ENCODE results near the gene DR1. TPM values are rescaled to one million over a fixed set of nuclear protein-coding genes. Genes with fewer than 3 reads are reported as not detected.
"Not testable (repeated sequence)": the region's sequence is repeated elsewhere in the genome, so short reads cannot be mapped to it uniquely, and the experiment has no call there.

The DR1 gene
- total and polyA plus RNA-seq, 4 donors, result 32.6 to 61.9 (median 46.4) TPM

GRCh38 chr1:93362237-93362636 is 16.5 kb downstream of the DR1 start:
- Histone ChIP-seq H3K4me3 (ENCODE audit: low read depth, low read length) (no peak overlapping the region), H3K4me1 (ENCODE audit: control insufficient read depth, insufficient read depth, low read length) (no peaks in the 10 kb centered on the region), H3K36me3 (ENCODE audit: control insufficient read depth, insufficient read depth, low read length) (no peaks in the 10 kb centered on the region), H3K9me3 (ENCODE audit: control insufficient read depth, insufficient read depth, low read length) (no peaks in the 10 kb centered on the region), H3K27me3 (ENCODE audit: control insufficient read depth, insufficient read depth, low read length) (no peaks in the 10 kb centered on the region), H3K27ac (ENCODE audit: low read depth, low read length) (no peak overlapping the region)
- DNase-seq (ENCODE audit: low read depth in 4 of 6, low spot score in 6 of 6), result no peak
- WGBS (ENCODE audit: insufficient coverage), result no CpG with 5 or more reads among the region's 3 CpGs

- H3K36me3 ChIP-seq (ENCODE audit: control insufficient read depth, insufficient read depth, low read length), result peaks cover 5% of the 10 kb centered on the region
- no peaks in the 10 kb centered on the region for H3K27me3 ChIP-seq (ENCODE audit: control insufficient read depth, insufficient read depth, low read length)
- 100% methylated on average over 1 of the region's 2 CpGs for WGBS (ENCODE audit: insufficient coverage)
- H3K9me3 ChIP-seq (ENCODE audit: control insufficient read depth, insufficient read depth, low read length), result no peaks in the 10 kb centered on the region
- H3K4me1 ChIP-seq (ENCODE audit: control insufficient read depth, insufficient read depth, low read length), result no peaks in the 10 kb centered on the region
- DNase-seq (ENCODE audit: low read depth in 4 of 6, low spot score in 6 of 6), result no peak
- no peak overlapping the region for H3K27ac ChIP-seq (ENCODE audit: low read depth, low read length)
- H3K4me3 ChIP-seq (ENCODE audit: low read depth, low read length), result no peak overlapping the region
These were observed 20.1 kb downstream of the DR1 start for GRCh38 chr1:93365813-93366212.

- H3K9me3 ChIP-seq (ENCODE audit: control insufficient read depth, insufficient read depth, low read length), result no peaks in the 10 kb centered on the region
- no CpG with 5 or more reads among the region's 1 CpG for WGBS (ENCODE audit: insufficient coverage)
- no peaks in the 10 kb centered on the region for H3K27me3 ChIP-seq (ENCODE audit: control insufficient read depth, insufficient read depth, low read length)
- peaks cover 9% of the 10 kb centered on the region for H3K36me3 ChIP-seq (ENCODE audit: control insufficient read depth, insufficient read depth, low read length)
- H3K4me3 ChIP-seq (ENCODE audit: low read depth, low read length), result no peak overlapping the region
- H3K27ac ChIP-seq (ENCODE audit: low read depth, low read length), result no peak overlapping the region
- H3K4me1 ChIP-seq (ENCODE audit: control insufficient read depth, insufficient read depth, low read length), result no peaks in the 10 kb centered on the region
- no peak for DNase-seq (ENCODE audit: low read depth in 4 of 6, low spot score in 6 of 6)
These were observed 24.0 kb downstream of the DR1 start for GRCh38 chr1:93369734-93370133.

DNA sequence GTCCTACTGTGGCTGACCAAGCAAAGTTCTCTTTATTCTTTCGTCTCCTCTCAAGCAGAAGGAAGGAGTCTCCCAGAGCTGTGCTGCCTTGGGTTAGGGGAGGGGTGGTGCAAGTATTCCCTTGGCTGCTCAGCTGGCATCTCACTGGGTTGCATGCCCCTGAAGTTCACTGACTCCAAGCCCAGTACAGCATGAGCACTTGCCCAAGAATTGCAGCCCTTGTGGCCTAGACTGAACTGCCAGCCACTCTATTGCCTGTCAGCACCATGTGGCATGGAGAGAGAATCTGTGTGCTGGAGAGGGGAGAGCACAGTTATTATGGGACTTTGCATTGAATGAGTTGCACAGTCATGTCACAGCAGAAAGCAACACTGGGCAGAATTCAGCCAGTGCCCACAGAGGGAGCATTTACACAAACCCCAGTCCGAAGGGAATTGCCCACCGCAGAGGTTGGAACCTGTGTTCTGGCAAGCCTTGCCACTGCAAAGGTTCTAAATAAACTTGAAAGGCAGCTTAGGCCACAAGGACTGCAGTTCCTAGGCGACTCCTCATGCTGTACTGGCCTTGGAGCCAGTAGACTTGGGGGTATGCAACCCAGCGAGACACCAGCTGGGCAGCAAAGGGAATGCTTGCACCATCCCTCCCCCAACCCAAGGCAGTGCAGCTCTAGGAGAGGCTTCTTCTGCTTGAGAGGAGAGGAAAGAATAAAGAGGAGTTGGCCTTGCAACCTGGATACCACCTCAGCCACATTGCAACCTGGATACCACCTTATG is 28.8 kb downstream of the DR1 start:
- DNase-seq (ENCODE audit: low read depth in 4 of 6, low spot score in 6 of 6), result no peak
- WGBS (ENCODE audit: insufficient coverage), result 71% methylated on average over 3 of the region's 5 CpGs
- H3K4me3 ChIP-seq (ENCODE audit: low read depth, low read length), result no peak overlapping the region
- no peaks in the 10 kb centered on the region for H3K27me3 ChIP-seq (ENCODE audit: control insufficient read depth, insufficient read depth, low read length)
- no peaks in the 10 kb centered on the region for H3K4me1 ChIP-seq (ENCODE audit: control insufficient read depth, insufficient read depth, low read length)
- no peak overlapping the region for H3K27ac ChIP-seq (ENCODE audit: low read depth, low read length)
- peaks cover 5% of the 10 kb centered on the region for H3K9me3 ChIP-seq (ENCODE audit: control insufficient read depth, insufficient read depth, low read length)
- H3K36me3 ChIP-seq (ENCODE audit: control insufficient read depth, insufficient read depth, low read length), result peaks cover 5% of the 10 kb centered on the region

DNA sequence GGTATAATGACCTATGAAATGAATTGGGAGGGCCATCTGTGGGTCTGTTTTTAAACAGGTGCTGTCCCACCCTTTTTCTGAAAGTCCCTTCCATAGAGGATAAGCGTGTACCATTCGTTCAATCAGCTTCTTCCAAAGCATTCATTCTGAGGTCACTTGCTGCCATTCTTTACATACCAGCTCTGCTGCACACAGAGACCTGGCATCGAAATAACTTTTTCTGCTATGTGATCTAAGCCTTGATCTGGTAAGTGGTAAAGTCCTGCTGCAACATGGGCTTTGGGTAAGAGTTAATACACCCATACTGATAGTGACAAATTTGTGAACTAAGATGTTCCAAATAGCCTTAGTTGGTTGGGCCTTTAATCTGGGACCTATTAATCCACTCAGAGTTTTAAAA is 38.9 kb downstream of the DR1 start:
- WGBS (ENCODE audit: insufficient coverage), result no CpG with 5 or more reads among the region's 3 CpGs
- no peaks in the 10 kb centered on the region for H3K27me3 ChIP-seq (ENCODE audit: control insufficient read depth, insufficient read depth, low read length)
- no peaks in the 10 kb centered on the region for H3K4me1 ChIP-seq (ENCODE audit: control insufficient read depth, insufficient read depth, low read length)
- no peak for DNase-seq (ENCODE audit: low read depth in 4 of 6, low spot score in 6 of 6)
- H3K9me3 ChIP-seq (ENCODE audit: control insufficient read depth, insufficient read depth, low read length), result peaks cover 2% of the 10 kb centered on the region
- H3K27ac ChIP-seq (ENCODE audit: low read depth, low read length), result no peak overlapping the region
- no peaks in the 10 kb centered on the region for H3K36me3 ChIP-seq (ENCODE audit: control insufficient read depth, insufficient read depth, low read length)
- H3K4me3 ChIP-seq (ENCODE audit: low read depth, low read length), result no peak overlapping the region

DNA sequence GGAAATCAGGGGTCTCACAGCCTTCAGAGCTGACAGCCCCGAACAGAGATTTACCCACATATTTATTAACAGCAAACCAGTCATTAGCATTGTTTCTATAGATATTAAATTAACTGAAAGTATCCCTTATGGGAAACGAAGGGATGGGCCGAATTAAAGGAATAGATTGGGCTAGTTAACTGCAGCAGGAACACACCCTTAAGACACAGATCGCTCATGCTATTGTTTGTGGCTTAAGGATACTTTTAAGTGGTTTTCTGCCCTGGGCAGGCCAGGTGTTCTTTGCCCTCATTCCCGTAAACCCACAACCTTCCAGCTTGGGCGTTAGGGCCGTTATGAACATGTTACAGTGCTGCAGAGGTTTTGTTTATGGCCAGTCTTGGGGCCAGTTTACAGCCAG is 40.6 kb downstream of the DR1 start:
- not testable (repeated sequence) for H3K36me3 ChIP-seq (ENCODE audit: control insufficient read depth, insufficient read depth, low read length); H3K9me3 ChIP-seq (ENCODE audit: control insufficient read depth, insufficient read depth, low read length); DNase-seq (ENCODE audit: low read depth in 4 of 6, low spot score in 6 of 6); H3K4me1 ChIP-seq (ENCODE audit: control insufficient read depth, insufficient read depth, low read length); H3K4me3 ChIP-seq (ENCODE audit: low read depth, low read length); H3K27me3 ChIP-seq (ENCODE audit: control insufficient read depth, insufficient read depth, low read length); H3K27ac ChIP-seq (ENCODE audit: low read depth, low read length)
- WGBS (ENCODE audit: insufficient coverage), result 100% methylated on average over 3 of the region's 7 CpGs

DNA sequence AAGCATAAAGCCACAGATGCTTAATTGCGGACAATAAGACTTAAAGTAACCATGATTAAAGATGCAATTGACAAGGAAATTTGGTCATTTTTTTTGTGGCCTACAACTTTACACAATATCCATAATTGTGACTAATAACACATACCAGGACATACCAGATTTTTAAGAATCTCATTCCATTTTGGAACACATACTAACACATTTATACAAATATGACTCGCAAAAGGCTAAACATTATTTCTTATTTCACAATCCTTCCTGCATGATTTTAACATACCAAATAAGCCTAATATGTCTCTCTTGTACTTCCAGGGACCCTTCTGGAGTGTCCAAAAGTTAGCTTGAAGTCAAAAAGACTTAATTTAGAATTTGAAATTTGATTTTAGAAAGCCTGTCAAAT is 48.8 kb downstream of the DR1 start:
- Histone ChIP-seq H3K27me3 (ENCODE audit: control insufficient read depth, insufficient read depth, low read length) (no peaks in the 10 kb centered on the region), H3K4me3 (ENCODE audit: low read depth, low read length) (no peak overlapping the region), H3K36me3 (ENCODE audit: control insufficient read depth, insufficient read depth, low read length) (no peaks in the 10 kb centered on the region), H3K4me1 (ENCODE audit: control insufficient read depth, insufficient read depth, low read length) (no peaks in the 10 kb centered on the region), H3K9me3 (ENCODE audit: control insufficient read depth, insufficient read depth, low read length) (no peaks in the 10 kb centered on the region), H3K27ac (ENCODE audit: low read depth, low read length) (no peak overlapping the region)
- WGBS (ENCODE audit: insufficient coverage), result no CpG with 5 or more reads among the region's 2 CpGs
- no peak for DNase-seq (ENCODE audit: low read depth in 4 of 6, low spot score in 6 of 6)

DNA sequence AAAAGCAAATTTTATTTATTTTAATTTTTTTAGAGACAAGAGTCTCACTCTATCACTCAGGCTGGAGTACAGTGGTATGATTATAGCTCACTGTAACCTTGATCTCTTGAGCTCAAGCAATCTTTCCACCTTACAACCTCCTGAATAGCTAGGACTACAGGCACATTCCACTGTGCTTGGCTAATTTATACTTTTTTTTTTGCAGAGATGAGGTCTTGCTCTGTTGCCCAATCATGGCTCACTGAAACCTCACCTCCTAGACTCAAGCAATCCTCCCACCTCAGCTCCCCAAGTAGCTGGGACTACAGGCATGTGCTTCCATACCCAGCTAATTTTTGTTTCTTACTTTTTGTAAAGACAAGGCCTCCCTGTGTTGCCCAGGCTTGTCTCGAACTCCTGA is 49.5 kb downstream of the DR1 start:
- 70% methylated on average over 1 of the region's 1 CpG for WGBS (ENCODE audit: insufficient coverage)
- H3K4me1 ChIP-seq (ENCODE audit: control insufficient read depth, insufficient read depth, low read length), result no peaks in the 10 kb centered on the region
- no peak for DNase-seq (ENCODE audit: low read depth in 4 of 6, low spot score in 6 of 6)
- H3K36me3 ChIP-seq (ENCODE audit: control insufficient read depth, insufficient read depth, low read length), result no peaks in the 10 kb centered on the region
- H3K27me3 ChIP-seq (ENCODE audit: control insufficient read depth, insufficient read depth, low read length), result no peaks in the 10 kb centered on the region
- no peaks in the 10 kb centered on the region for H3K9me3 ChIP-seq (ENCODE audit: control insufficient read depth, insufficient read depth, low read length)
- no peak overlapping the region for H3K27ac ChIP-seq (ENCODE audit: low read depth, low read length)
- no peak overlapping the region for H3K4me3 ChIP-seq (ENCODE audit: low read depth, low read length)

- Histone ChIP-seq H3K9me3 (ENCODE audit: control insufficient read depth, insufficient read depth, low read length) (no peaks in the 10 kb centered on the region), H3K36me3 (ENCODE audit: control insufficient read depth, insufficient read depth, low read length) (no peaks in the 10 kb centered on the region), H3K27me3 (ENCODE audit: control insufficient read depth, insufficient read depth, low read length) (no peaks in the 10 kb centered on the region), H3K4me1 (ENCODE audit: control insufficient read depth, insufficient read depth, low read length) (no peaks in the 10 kb centered on the region), H3K27ac (ENCODE audit: low read depth, low read length) (no peak overlapping the region), H3K4me3 (ENCODE audit: low read depth, low read length) (no peak overlapping the region)
- DNase-seq (ENCODE audit: low read depth in 4 of 6, low spot score in 6 of 6), result no peak
These were observed 54.1 kb downstream of the DR1 start for GRCh38 chr1:93399781-93400180.

GRCh38 chr1:93408203-93408602 is 62.5 kb downstream of the DR1 start:
- WGBS (ENCODE audit: insufficient coverage), result 98% methylated on average over 4 of the region's 4 CpGs
- no peak for DNase-seq (ENCODE audit: low read depth in 4 of 6, low spot score in 6 of 6)
- Histone ChIP-seq H3K27me3 (ENCODE audit: control insufficient read depth, insufficient read depth, low read length) (no peaks in the 10 kb centered on the region), H3K4me1 (ENCODE audit: control insufficient read depth, insufficient read depth, low read length) (no peaks in the 10 kb centered on the region), H3K4me3 (ENCODE audit: low read depth, low read length) (no peak overlapping the region), H3K27ac (ENCODE audit: low read depth, low read length) (no peak overlapping the region), H3K36me3 (ENCODE audit: control insufficient read depth, insufficient read depth, low read length) (no peaks in the 10 kb centered on the region), H3K9me3 (ENCODE audit: control insufficient read depth, insufficient read depth, low read length) (no peaks in the 10 kb centered on the region)
